ENCODE measurements around the gene RHBDD3.
"Not testable (repeated sequence)": the region's sequence is repeated elsewhere in the genome, so short reads cannot be mapped to it uniquely, and the experiment has no call there.

Gene RHBDD3

DNA sequence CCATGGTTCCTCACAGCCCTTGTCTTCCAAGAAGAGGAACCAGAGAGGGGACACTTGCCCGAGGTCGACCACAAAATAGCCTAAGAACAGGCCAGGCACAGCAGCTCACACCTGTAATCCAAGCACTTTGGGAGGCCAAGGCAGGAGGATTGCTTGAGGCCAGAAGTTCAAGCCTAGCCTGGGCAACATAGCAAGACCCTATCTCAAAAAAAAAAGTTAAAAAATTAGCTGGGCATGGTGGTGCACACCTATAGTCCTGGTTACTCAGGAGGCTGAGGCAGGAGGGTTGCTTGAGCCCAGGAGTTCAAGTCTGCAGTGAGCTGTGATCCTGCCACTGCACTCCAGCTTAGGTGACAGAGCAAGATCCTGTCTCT lies 48.4 kb downstream of the RHBDD3 start:
- H3K4me3 ChIP-seq (ENCODE audit: low read depth, low read length); POLR2A ChIA-PET; H3K27ac ChIP-seq (ENCODE audit: extremely low read depth, low read depth, low read length); H3K9me3 ChIP-seq (ENCODE audit: control insufficient read depth, insufficient read depth, low read depth, low read length); H3K4me1 ChIP-seq (ENCODE audit: control insufficient read depth, insufficient read depth, low read length); H3K36me3 ChIP-seq (ENCODE audit: control insufficient read depth in 2 of 2, insufficient read depth in 1 of 2, low read length in 2 of 2): not testable (repeated sequence)
- TF ChIP-seq ZNF121 (tag by site-specific recombination; IDR thresholded peaks at IDR 0.05), result peak; percentile 94
- CTCF ChIA-PET, result interaction anchor here (1.1 kb wide), 2 partner anchors 23 to 79 kb away, joined by 3 to 4 read pairs; no protein-coding TSS in a partner anchor

DNA sequence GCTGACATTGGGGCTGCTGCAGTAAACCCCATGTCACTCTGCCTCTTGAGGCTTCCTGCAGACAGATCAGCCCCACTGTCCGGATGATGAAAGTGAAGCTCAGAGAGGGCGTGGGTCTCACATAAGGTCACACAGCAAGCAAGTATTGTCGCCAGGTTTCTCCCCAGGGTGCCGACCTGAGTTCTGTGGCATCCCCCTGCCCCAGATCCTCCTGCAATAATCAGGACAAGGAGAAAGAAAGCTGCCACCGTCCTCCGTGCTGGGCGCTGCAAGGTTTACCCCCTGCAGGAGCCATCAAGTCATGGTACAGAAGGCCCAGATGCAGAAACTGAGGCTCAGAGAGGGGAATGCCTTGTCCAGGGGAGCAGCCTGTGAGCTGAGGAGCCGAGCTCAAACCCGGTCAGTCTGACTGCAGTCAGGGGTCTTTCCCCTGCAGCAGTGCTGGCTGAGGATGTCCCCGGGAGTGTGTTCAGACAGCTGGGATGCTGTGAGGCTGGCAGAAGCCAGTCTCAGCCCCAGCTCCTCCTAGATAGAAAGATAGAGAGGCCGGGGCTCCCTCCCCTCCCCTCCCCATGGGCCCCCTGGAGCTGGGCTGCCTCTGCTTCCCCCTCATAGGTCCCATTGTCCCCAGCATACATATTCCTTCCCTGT lies 48.9 kb downstream of the RHBDD3 start:
- CTCF ChIA-PET, result interaction anchor here (1.1 to 1.7 kb wide), 3 partner anchors 24 to 78 kb away, joined by 3 to 6 read pairs (median 4); no protein-coding TSS in a partner anchor
- no peak overlapping the region for H3K4me3 ChIP-seq (ENCODE audit: low read depth, low read length)
- H3K27ac ChIP-seq (ENCODE audit: extremely low read depth, low read depth, low read length), result no peak overlapping the region
- H3K36me3 ChIP-seq (ENCODE audit: control insufficient read depth in 2 of 2, insufficient read depth in 1 of 2, low read length in 2 of 2), result no peaks in the 10 kb centered on the region
- no peak for TF ChIP-seq ZNF48 (tag by site-specific recombination; IDR thresholded peaks at IDR 0.05)
- TF ChIP-seq ZNF768 (tag by site-specific recombination; IDR thresholded peaks at IDR 0.05), result peak; percentile 80; the same call in 1 of the 2 replicates
- TF ChIP-seq ZNF114 (tag by site-specific recombination; IDR thresholded peaks at IDR 0.05), result no peak
- H3K9me3 ChIP-seq (ENCODE audit: control insufficient read depth, insufficient read depth, low read depth, low read length), result no peaks in the 10 kb centered on the region
- H3K4me1 ChIP-seq (ENCODE audit: control insufficient read depth, insufficient read depth, low read length), result no peaks in the 10 kb centered on the region
- POLR2A ChIA-PET, result no interaction called here

DNA sequence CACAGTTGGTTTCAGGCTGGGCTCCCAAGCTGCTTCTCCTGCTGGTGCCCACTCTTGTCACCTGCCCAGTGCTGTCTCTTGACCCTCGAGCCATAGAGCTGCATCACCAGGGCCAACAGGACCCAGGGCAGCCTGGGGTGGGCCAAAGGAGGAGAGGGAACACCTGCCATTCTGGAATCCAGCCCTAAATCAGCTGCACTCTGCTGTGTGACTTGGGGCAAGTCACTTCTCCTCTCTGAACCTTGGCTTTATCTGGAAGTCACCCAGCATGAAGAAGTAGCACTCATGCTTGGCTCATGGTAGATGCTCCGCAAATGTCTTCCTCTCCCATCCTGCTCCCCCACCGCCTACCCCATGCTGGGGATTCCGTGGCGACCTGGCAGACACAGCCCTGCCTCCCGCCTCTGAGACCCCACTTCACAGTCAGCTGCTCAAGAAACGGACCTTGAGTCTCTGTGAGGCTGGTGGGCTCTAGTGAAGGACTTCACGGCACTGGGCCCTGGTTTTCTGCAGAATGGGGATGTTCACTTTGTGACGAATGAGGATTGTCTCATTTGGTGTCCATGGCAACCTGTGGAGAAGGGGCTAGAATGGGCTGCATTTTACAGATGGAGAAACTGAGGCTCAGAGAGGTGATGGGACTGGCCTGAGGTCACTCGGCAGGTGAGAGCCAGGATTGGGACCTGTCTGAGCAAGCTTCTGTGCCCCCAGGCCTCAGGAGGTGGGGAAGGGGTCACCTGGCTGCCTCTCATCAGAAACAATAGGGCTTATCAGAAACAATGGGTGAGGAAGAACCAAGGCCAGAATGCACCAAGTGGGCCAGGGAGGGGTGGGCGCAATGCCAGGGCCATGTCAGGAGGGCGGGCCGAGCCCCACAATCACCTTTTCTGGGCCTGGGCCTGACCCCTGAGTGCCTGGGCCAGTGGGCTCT lies 49.7 kb downstream of the RHBDD3 start:
- 0 out of 2 replicates have a peak, but pooled peaks have one; percentile 41 for TF ChIP-seq ZNF768 (tag by site-specific recombination; IDR thresholded peaks at IDR 0.05)
- TF ChIP-seq PRDM10 (tag by site-specific recombination; IDR thresholded peaks at IDR 0.05), result peak; percentile 45; the same call in 1 of the 2 replicates
- no peak for TF ChIP-seq KLF1 (tag by site-specific recombination; IDR thresholded peaks at IDR 0.05)
- ChIA-PET CTCF (interaction anchor here (1.7 kb wide), 1 partner anchor 27 kb away, joined by 6 read pairs; no protein-coding TSS in a partner anchor), POLR2A (no interaction called here)
- H3K4me1 ChIP-seq (ENCODE audit: control insufficient read depth, insufficient read depth, low read length), result no peaks in the 10 kb centered on the region
- H3K4me3 ChIP-seq (ENCODE audit: low read depth, low read length), result no peak overlapping the region
- no peak overlapping the region for H3K27ac ChIP-seq (ENCODE audit: extremely low read depth, low read depth, low read length)
- H3K9me3 ChIP-seq (ENCODE audit: control insufficient read depth, insufficient read depth, low read depth, low read length), result no peaks in the 10 kb centered on the region
- H3K36me3 ChIP-seq (ENCODE audit: control insufficient read depth in 2 of 2, insufficient read depth in 1 of 2, low read length in 2 of 2), result no peaks in the 10 kb centered on the region

DNA sequence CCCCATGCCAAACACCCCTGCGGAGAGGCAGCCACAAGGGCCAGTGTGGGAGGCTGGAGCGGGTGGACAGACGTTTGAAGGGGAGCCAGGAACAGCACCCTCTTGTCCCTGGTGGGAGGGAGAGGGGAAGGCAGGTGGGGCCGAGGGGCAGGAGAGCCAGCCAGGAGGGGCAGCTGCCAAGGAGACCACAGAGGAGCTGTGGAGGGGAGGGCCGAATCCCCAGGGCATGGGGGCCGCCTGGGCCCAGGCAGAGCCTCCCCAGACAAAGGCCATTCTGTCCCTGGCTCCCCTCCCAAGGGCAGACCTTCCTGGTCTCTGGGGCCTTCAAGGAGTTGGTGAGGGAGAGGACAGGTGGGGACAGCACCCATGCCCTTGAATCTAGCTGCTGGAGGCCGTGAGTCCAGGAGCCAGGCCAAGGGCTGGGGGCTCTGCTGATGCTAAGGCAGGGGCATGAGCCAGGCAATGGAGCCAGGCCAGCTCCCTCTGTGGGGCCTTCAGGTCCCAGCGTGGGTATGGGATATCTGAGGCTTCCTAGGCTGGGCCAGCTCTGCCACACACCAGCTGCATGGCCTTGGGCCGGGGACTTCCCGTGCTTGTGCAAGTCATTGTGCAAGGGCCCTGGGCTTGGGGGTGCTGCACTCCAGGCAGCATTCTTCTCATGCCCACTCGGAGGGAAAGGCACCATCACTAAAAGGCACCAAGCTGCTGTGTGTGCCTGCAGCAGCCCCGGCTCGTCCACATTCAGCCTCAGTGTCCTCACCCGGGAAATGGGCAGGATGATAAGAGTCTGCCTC lies 50.7 kb downstream of the RHBDD3 start:
- CTCF ChIA-PET, result interaction anchor here (0.6 to 1.7 kb wide), 2 partner anchors 15 to 29 kb away, joined by 4 to 6 read pairs; no protein-coding TSS in a partner anchor
- TF ChIP-seq GLIS1 (tag by site-specific recombination; IDR thresholded peaks at IDR 0.05) (peak; percentile 27; the same call in 1 of the 2 replicates), ZNF423 (tag by site-specific recombination; IDR thresholded peaks at IDR 0.05) (no peak)
- POLR2A ChIA-PET, result interaction anchor here (0.6 kb wide), 1 partner anchor 128 kb away, joined by 6 read pairs; no protein-coding TSS in a partner anchor

More for the DNA sequence above, 50.7 kb downstream of the RHBDD3 start:
- no peaks in the 10 kb centered on the region for H3K9me3 ChIP-seq (ENCODE audit: control insufficient read depth, insufficient read depth, low read depth, low read length)
- H3K4me1 ChIP-seq (ENCODE audit: control insufficient read depth, insufficient read depth, low read length), result no peaks in the 10 kb centered on the region
- H3K4me3 ChIP-seq (ENCODE audit: low read depth, low read length), result no peak overlapping the region
- no peaks in the 10 kb centered on the region for H3K36me3 ChIP-seq (ENCODE audit: control insufficient read depth in 2 of 2, insufficient read depth in 1 of 2, low read length in 2 of 2)
- no peak overlapping the region for H3K27ac ChIP-seq (ENCODE audit: extremely low read depth, low read depth, low read length)

All from HEK293 (cell line).